Ectodermal cell (in vitro differentiated cells): Measurements from ENCODE around the gene GPR119.
"Not testable (repeated sequence)": the region's sequence is repeated elsewhere in the genome, so short reads cannot be mapped to it uniquely, and the experiment has no call there.

ENCODE experiments used
- H3K27ac ChIP-seq: 2 replicates; pipeline ENCODE4 v1.7.0; 2013; ENCODE audit warnings: mild to moderate bottlenecking, low read depth, low read length; ENCODE audit not compliant: insufficient read depth, poor library complexity, severe bottlenecking
- H3K27me3 ChIP-seq: 2 replicates; pipeline ENCODE4 v1.7.0; 2013; ENCODE audit warnings: mild to moderate bottlenecking, low read length; ENCODE audit not compliant: insufficient read depth, control insufficient read depth, poor library complexity, severe bottlenecking
- H3K36me3 ChIP-seq: one replicate; pipeline ENCODE4 v1.7.0; 2013; ENCODE audit warnings: low read length; ENCODE audit not compliant: control insufficient read depth, insufficient read depth
- H3K4me1 ChIP-seq: one replicate; pipeline ENCODE4 v1.7.0; 2013; ENCODE audit warnings: low read length; ENCODE audit not compliant: control insufficient read depth, insufficient read depth
- H3K4me3 ChIP-seq: 2 replicates; pipeline ENCODE4 v1.7.0; 2013; ENCODE audit warnings: low read depth, low read length, control low read depth; ENCODE audit not compliant: insufficient read depth
- H3K9me3 ChIP-seq: 2 replicates; pipeline ENCODE4 v1.7.0; 2013; ENCODE audit warnings: mild to moderate bottlenecking, low read length, moderate library complexity; ENCODE audit not compliant: control insufficient read depth
- WGBS, 2 experiments: methylation state at CpG; one replicate each; pipeline ENCODE4 v1.1.7; 2013; ENCODE audit warnings: missing lambda C conversion rate in 2 of 2; 5-methylcytosine and 5-hydroxymethylcytosine counted together

Gene GPR119

DNA sequence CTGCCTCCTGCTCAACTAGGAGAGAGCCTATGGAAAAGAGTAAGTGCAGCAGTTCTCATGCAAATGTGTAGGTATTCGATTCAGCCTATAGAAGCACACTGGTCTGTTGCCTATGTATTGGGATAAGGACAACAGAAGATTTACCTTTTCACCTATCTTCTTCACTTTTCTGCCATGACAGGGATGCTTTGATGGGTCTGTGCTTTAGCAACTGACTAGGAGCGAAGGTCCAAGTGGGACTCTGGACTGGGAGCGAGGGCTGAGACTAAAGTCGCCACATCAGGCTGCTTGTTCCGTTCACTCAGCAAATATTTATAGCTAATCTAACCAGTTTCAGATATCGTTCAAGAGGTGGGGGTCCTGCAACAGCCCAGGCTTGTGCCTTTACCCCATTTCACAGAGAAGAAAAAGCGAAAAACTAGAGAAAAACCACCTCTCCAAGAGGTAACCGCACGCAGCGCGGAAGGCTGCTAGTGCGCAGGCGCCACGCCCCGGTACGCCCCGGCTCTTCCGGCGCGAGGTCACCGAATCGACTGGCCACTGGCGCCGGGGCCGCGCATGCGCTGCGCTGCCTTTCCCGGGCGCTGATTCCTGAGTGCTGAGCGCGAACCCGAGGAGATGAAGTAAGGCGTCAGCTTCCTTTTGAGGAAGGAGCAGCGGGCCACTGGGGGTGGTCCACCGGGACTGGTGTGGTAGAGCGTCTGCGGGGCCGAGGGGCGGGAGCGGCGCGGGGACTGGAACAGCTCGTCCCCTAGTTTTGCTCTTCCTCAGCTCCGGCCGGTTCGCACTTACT, 16.1 kb upstream of the GPR119 start, which contains the start of gene RBMX2:
RBMX2 (plus strand) TSS at position 573 of the 793 bp plus-strand sequence; CDS start at position 619, 46 bp downstream.
- Histone ChIP-seq H3K4me1 (no peaks in the 10 kb centered on the region), H3K27ac (peak within 1 kb of the TSS; percentile 36), H3K27me3 (peaks cover 6% of the 10 kb centered on the region), H3K4me3 (peak within 1 kb of the TSS; percentile 68), H3K36me3 (no peaks in the 10 kb centered on the region), H3K9me3 (no peaks in the 10 kb centered on the region)
- WGBS, 2 experiments = 0% methylated on average over 46 to 47 of the region's 47 CpGs

DNA sequence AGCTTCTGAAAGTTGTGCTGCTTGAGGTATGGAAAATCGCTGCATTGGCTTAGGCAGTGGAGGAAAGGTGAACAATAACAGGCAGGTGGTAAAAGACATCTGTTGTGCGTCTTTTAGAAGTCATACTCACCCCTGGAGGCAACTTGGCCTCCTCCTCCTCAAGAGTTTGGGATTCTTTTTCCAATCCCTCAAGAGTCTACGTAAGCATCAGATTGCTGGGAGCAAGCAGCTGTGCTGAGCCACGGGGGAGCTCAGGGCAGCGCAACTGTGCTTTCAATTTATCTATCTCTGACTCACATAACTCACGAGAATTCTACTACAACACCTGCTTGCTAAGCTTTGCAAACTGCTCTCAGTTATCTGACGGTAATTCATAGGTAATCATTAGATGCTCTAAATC, 9.9 kb upstream of the GPR119 start:
- no peak overlapping the region for H3K27ac ChIP-seq
- H3K36me3 ChIP-seq = no peaks in the 10 kb centered on the region
- no peaks in the 10 kb centered on the region for H3K4me1 ChIP-seq
- H3K27me3 ChIP-seq = peaks cover 6% of the 10 kb centered on the region
- 78 to 83% methylated on average over 7 of the region's 7 CpGs for WGBS, 2 experiments
- no peak overlapping the region for H3K4me3 ChIP-seq
- no peaks in the 10 kb centered on the region for H3K9me3 ChIP-seq

DNA sequence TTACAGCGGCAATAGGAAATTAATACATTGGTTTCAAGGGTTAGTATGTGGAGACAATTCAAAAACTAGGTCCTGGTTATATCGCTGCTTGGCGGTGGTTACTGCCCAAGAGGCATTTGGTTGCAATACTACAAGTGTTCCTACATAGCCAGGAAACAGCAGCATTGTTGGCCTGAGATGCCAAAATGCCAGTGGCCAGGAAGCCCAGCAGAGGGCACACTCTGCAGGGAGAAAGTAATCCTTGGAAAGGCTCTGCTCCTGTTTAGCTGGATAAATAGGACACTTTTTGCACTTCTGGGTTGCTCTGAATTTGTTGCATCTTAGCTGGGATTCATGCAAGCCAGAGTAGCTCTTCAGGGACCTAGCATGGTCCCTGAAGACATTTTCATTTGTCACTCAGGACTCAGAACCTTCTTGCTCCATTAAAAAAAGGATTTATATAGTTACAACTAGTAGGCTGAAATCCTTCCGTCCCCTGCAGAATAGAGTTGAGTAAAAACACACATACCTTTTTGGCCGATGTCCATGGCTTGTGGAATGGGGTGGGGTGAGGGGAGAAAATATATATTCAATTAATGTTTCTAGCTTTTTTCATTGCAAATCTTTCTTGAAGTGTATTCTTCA, 8.1 kb upstream of the GPR119 start:
- WGBS, 2 experiments = 39 to 45% methylated on average over 3 of the region's 5 CpGs
- Histone ChIP-seq H3K36me3 (no peaks in the 10 kb centered on the region), H3K9me3 (no peaks in the 10 kb centered on the region), H3K4me3 (no peak overlapping the region), H3K27ac (no peak overlapping the region), H3K4me1 (no peaks in the 10 kb centered on the region), H3K27me3 (no peaks in the 10 kb centered on the region)

DNA sequence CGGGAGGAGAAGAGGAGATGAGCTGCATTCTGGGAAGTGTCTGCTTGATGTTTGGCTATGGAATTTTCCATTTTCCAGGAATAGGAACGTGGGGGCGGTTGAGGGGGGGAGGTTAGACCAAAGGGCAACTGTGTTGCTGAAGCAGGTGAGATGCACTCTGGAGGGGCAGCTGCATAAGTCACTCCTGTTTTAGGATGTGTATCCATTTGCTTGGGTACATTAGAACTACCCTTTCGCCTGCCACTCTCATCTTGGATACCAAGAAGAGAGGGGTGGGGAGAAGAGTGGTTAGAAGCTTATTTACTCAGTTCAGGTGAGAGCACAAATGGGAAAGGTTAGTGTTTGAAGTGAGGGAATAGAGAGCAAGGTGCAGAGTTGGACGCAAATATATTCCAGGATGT, 934 bp upstream of the GPR119 start:
- no peaks in the 10 kb centered on the region for H3K27me3 ChIP-seq
- no peak overlapping the region for H3K4me3 ChIP-seq
- no peaks in the 10 kb centered on the region for H3K4me1 ChIP-seq
- WGBS, 2 experiments = 84% methylated on average over 5 of the region's 5 CpGs
- H3K9me3 ChIP-seq = no peaks in the 10 kb centered on the region
- no peak overlapping the region for H3K27ac ChIP-seq
- no peaks in the 10 kb centered on the region for H3K36me3 ChIP-seq

DNA sequence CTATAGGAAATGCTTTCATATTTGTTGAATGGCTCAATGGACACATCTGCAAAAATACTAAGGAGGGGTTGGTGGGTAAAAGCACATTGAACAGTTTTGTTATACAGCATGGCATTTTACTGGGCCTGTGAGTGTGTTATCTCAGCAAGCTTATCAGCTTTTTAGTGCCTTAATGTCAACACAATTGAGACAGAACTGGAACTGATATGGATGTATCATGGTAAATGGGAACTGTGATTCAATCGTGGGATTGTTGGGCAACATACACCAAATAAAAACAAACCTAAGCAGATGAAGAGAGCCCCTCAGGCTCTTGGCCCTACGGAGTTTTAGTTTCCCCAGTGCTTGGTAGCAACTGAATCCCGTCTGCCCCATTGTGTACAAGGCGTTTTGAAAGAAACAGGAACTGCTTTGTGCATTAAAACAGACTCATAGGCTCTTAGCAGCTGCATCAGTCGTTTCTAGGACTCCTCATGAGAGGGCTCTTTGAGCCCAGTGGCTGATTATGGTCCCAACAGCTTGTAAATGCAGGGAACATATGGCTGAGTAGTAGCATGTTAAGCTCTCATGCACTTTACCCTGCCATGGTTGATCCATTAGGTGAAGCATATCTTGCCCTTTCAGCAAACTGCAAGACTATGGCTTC, 7.3 kb downstream of the GPR119 start:
- no peak overlapping the region for H3K27ac ChIP-seq
- H3K4me1 ChIP-seq = no peaks in the 10 kb centered on the region
- H3K36me3 ChIP-seq = no peaks in the 10 kb centered on the region
- no peaks in the 10 kb centered on the region for H3K27me3 ChIP-seq
- H3K9me3 ChIP-seq = no peaks in the 10 kb centered on the region
- 80 to 88% methylated on average over 4 of the region's 5 CpGs for WGBS, 2 experiments
- H3K4me3 ChIP-seq = no peak overlapping the region

DNA sequence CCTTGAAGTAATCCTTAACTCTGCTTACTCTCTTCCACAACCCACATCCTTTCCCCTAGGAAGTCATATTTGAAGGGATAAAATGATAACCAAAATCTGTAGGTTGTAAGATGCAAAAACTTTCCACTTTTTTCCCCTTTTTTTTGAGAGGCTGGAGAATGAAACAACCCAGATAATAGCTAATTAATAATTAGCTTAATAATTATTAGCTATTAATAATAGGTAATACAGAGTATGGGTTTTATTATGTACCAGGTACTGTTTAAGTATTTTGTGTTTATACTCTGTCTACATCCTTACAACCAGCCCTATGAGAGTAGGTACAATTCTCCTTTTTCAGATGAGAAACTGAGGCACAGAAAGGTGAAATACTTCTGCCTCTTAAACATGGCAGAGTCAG, 9.4 kb downstream of the GPR119 start:
- Histone ChIP-seq H3K9me3 (no peaks in the 10 kb centered on the region), H3K36me3 (no peaks in the 10 kb centered on the region), H3K4me1 (no peaks in the 10 kb centered on the region), H3K27me3 (no peaks in the 10 kb centered on the region), H3K4me3 (no peak overlapping the region), H3K27ac (no peak overlapping the region)

DNA sequence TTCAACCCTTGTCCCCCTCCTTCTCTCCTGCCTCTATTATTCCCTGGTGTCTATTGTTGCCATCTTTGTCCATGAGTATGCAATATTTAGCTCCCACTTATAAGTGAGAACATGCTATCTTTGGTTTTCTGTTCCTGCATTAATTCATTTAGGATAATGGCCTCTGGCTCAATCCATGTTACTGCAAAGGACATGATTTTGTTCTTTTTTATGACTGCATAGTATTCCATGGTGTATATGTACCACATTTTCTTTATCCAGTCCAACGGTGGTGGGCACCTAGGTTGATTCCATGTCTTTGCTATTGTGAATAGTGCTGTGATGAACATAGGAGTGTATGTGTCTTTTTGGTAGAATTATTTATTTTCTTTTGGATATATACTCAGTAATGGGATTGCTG, 33.4 kb downstream of the GPR119 start:
- H3K4me1 ChIP-seq, H3K27ac ChIP-seq, H3K4me3 ChIP-seq, H3K27me3 ChIP-seq, H3K9me3 ChIP-seq, H3K36me3 ChIP-seq: not testable (repeated sequence)
- WGBS, 2 experiments = 73 to 80% methylated on average over 1 of the region's 1 CpG

DNA sequence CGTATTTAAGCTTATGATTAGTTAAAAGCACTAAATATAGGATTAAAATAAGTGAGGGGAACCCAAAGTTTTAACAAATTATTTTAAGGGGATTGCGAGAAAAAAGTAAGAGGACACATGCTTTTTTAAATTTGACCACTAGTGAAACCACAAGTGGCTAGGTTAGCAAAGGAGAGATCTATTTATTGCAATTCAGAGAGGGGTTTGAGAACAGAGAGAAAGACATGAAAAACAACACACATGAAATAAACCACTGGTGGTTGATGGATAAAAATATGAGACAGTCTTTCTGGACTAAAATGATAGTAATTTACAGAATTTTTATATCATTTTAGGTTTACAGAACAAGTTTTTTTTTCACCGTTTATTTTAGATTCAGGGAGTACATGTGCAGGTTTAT, 33.9 kb downstream of the GPR119 start:
- Histone ChIP-seq H3K9me3 (no peaks in the 10 kb centered on the region), H3K27me3 (no peaks in the 10 kb centered on the region), H3K4me1 (no peaks in the 10 kb centered on the region), H3K27ac (no peak overlapping the region), H3K36me3 (no peaks in the 10 kb centered on the region), H3K4me3 (no peak overlapping the region)
- 93 to 100% methylated on average over 1 of the region's 3 CpGs for WGBS, 2 experiments

DNA sequence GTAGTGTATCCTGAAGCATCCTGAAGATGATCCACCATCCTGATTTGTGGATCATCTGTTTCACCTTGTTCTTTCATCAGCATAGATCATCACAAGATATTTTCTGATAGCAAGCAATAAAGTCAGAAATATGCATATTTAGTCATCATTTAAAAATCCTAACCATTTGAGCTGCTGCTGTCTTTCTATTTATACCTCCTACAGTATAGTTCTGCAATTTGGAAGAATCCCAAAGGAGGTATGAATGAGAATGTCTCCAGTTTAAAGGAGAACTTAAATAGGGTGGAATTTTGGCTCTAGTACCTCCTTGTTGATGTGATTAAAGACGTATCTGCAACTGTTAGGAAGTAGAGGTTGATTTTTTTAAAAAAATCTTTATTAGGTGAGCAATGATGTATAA, 38.2 kb downstream of the GPR119 start:
- 100% methylated on average over 1 of the region's 1 CpG; no CpG with 5 or more reads in 1 of the 2 experiments for WGBS, 2 experiments
- H3K9me3 ChIP-seq = no peaks in the 10 kb centered on the region
- H3K4me1 ChIP-seq = no peaks in the 10 kb centered on the region
- no peaks in the 10 kb centered on the region for H3K36me3 ChIP-seq
- H3K27ac ChIP-seq = no peak overlapping the region
- H3K27me3 ChIP-seq = no peaks in the 10 kb centered on the region
- H3K4me3 ChIP-seq = no peak overlapping the region

DNA sequence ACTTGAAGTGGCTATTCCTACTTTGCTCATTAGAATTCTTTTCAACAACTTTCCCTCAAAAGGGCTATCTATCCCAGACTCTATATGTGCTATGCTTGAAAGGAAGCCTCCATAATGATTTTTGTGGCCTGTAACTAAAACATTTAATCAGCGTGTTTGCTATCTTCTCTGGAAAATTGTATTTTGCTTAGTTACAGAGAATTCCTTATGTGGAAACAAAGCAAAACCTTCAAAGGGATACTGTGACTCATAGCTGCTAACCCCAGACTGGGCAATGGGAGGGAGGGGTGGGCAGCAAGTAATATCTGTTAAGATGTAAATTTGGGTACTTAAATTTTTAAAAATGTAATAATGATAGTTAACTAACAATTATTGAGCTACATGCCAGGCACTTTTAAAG, 42.1 kb downstream of the GPR119 start:
- H3K36me3 ChIP-seq = no peaks in the 10 kb centered on the region
- H3K4me3 ChIP-seq = no peak overlapping the region
- no peaks in the 10 kb centered on the region for H3K9me3 ChIP-seq
- no peak overlapping the region for H3K27ac ChIP-seq
- WGBS, 2 experiments = 63% methylated on average over 1 of the region's 1 CpG; no CpG with 5 or more reads in 1 of the 2 experiments
- no peaks in the 10 kb centered on the region for H3K27me3 ChIP-seq
- H3K4me1 ChIP-seq = no peaks in the 10 kb centered on the region
